ENCODE results near the gene MYLK. TPM values are rescaled to one million over a fixed set of nuclear protein-coding genes. Genes with fewer than 3 reads are reported as not detected.

The MYLK gene
- total RNA-seq, 1 donor from 2014 or later, result 20.1 TPM

- DNase-seq (ENCODE audit: low read depth, low spot score), result no peak
- TF ChIP-seq CTCF (conservative IDR thresholded peaks at IDR 0.05), result no peak
- Mint-ChIP-seq H3K9me3 (peaks cover 5% of the 10 kb centered on the region), H3K27me3 (ENCODE audit: low read depth) (no peaks in the 10 kb centered on the region), H3K4me1 (no peaks in the 10 kb centered on the region), H3K4me3 (no peak overlapping the region), H3K36me3 (ENCODE audit: low read depth) (peaks cover 2% of the 10 kb centered on the region), H3K27ac (ENCODE audit: unreplicated experiment) (no peak overlapping the region)
These were observed 25.0 kb downstream of the MYLK start for GRCh38 chr3:123859177-123859576.

- Mint-ChIP-seq H3K4me3 (no peak overlapping the region), H3K36me3 (ENCODE audit: low read depth) (peaks cover 9% of the 10 kb centered on the region), H3K27ac (ENCODE audit: unreplicated experiment) (no peak overlapping the region), H3K9me3 (peaks cover 9% of the 10 kb centered on the region), H3K27me3 (ENCODE audit: low read depth) (no peaks in the 10 kb centered on the region), H3K4me1 (no peaks in the 10 kb centered on the region)
- DNase-seq (ENCODE audit: low read depth, low spot score), result no peak
- TF ChIP-seq CTCF (conservative IDR thresholded peaks at IDR 0.05), result no peak
These were observed 29.2 kb downstream of the MYLK start for GRCh38 chr3:123854905-123855304.

- Mint-ChIP-seq H3K9me3 (peaks cover 15% of the 10 kb centered on the region), H3K27me3 (ENCODE audit: low read depth) (no peaks in the 10 kb centered on the region), H3K4me1 (no peaks in the 10 kb centered on the region), H3K27ac (ENCODE audit: unreplicated experiment) (no peak overlapping the region), H3K4me3 (no peak overlapping the region), H3K36me3 (ENCODE audit: low read depth) (peaks cover 14% of the 10 kb centered on the region)
- DNase-seq (ENCODE audit: low read depth, low spot score), result no peak
- no peak for TF ChIP-seq CTCF (conservative IDR thresholded peaks at IDR 0.05)
These were observed 30.3 kb downstream of the MYLK start for GRCh38 chr3:123853686-123854372.

GRCh38 chr3:123847209-123847608 is 36.9 kb downstream of the MYLK start:
- no peak overlapping the region for H3K27ac Mint-ChIP-seq (ENCODE audit: unreplicated experiment)
- no peak overlapping the region for H3K4me3 Mint-ChIP-seq
- H3K36me3 Mint-ChIP-seq (ENCODE audit: low read depth), result peaks cover 30% of the 10 kb centered on the region
- DNase-seq (ENCODE audit: low read depth, low spot score), result no peak
- peaks cover 14% of the 10 kb centered on the region for H3K9me3 Mint-ChIP-seq
- TF ChIP-seq CTCF (conservative IDR thresholded peaks at IDR 0.05), result no peak
- H3K27me3 Mint-ChIP-seq (ENCODE audit: low read depth), result no peaks in the 10 kb centered on the region
- peaks cover 16% of the 10 kb centered on the region for H3K4me1 Mint-ChIP-seq

GRCh38 chr3:123843668-123844067 is 40.5 kb downstream of the MYLK start:
- no peak for TF ChIP-seq CTCF (conservative IDR thresholded peaks at IDR 0.05)
- Mint-ChIP-seq H3K36me3 (ENCODE audit: low read depth) (peaks cover 31% of the 10 kb centered on the region), H3K9me3 (peaks cover 13% of the 10 kb centered on the region), H3K4me3 (peak overlapping the region; percentile 14), H3K27me3 (ENCODE audit: low read depth) (no peaks in the 10 kb centered on the region), H3K4me1 (peaks cover 16% of the 10 kb centered on the region), H3K27ac (ENCODE audit: unreplicated experiment) (peak overlapping the region; percentile 98)
- DNase-seq (ENCODE audit: low read depth, low spot score), result no peak

Data from neural crest cell (in vitro differentiated cells).